Fibroblast of lung (primary cell): ENCODE measurements around the gene DGKZ. TPM values are rescaled to one million over a fixed set of nuclear protein-coding genes. Genes with fewer than 3 reads are reported as not detected.

Source experiments
- DNase-seq, 2 donors: peaks; one replicate each; pipeline versions ENCODE4 v3.0.0 to v3.0.0-alpha.2; 2010; ENCODE audit warnings: low read depth in 2 of 2
- H2AFZ ChIP-seq: 2 replicates; pipeline ENCODE4 v1.5.1; 2012; ENCODE audit warnings: low read length, control low read depth, inconsistent platforms
- H3K27ac ChIP-seq: 2 replicates; pipeline ENCODE4 v1.5.1; 2011; ENCODE audit warnings: low read length, control low read depth; ENCODE audit not compliant: insufficient read depth
- H3K27me3 ChIP-seq: 2 replicates; pipeline ENCODE4 v1.5.1; 2011; ENCODE audit warnings: mild to moderate bottlenecking, low read length; ENCODE audit not compliant: control insufficient read depth, insufficient read depth
- H3K36me3 ChIP-seq: 2 replicates; pipeline ENCODE4 v1.5.1; 2011; ENCODE audit warnings: low read length; ENCODE audit not compliant: control insufficient read depth, insufficient read depth
- H3K4me1 ChIP-seq: 2 replicates; pipeline ENCODE4 v1.5.1; 2011; ENCODE audit warnings: low read length; ENCODE audit not compliant: control insufficient read depth, insufficient read depth; ENCODE audit errors: extremely low read depth
- H3K4me2 ChIP-seq: 2 replicates; pipeline ENCODE4 v1.5.1; 2011; ENCODE audit warnings: low read length, control low read depth; ENCODE audit not compliant: insufficient read depth; ENCODE audit errors: extremely low read depth
- H3K4me3 ChIP-seq, 4 experiments: fragments of 200-600 bp in 1 of 4; sonication (generic) in 1 of 4; replicated peaks in 1 of 4; 2 replicates each; pipeline ENCODE4 v1.5.1; 2011 to 2016; ENCODE audit warnings: low read length in 4 of 4, low read depth in 3 of 4, mild to moderate bottlenecking in 3 of 4, control low read depth in 2 of 4, inconsistent platforms in 1 of 4, mixed read lengths in 1 of 4; ENCODE audit not compliant: insufficient read depth in 1 of 4; ENCODE audit errors: control extremely low read depth in 1 of 4
- H3K79me2 ChIP-seq: 2 replicates; pipeline ENCODE4 v1.5.1; 2012; ENCODE audit warnings: mild to moderate bottlenecking, low read length, inconsistent platforms; ENCODE audit not compliant: control insufficient read depth, insufficient read depth
- H3K9ac ChIP-seq: 2 replicates; pipeline ENCODE4 v1.5.1; 2011; ENCODE audit warnings: mild to moderate bottlenecking, low read length, control low read depth; ENCODE audit not compliant: insufficient read depth
- H3K9me3 ChIP-seq: 2 replicates; pipeline ENCODE4 v1.5.1; 2012; ENCODE audit warnings: low read depth, low read length; ENCODE audit not compliant: control insufficient read depth, insufficient read depth
- H4K20me1 ChIP-seq: 2 replicates; pipeline ENCODE4 v1.5.1; 2011; ENCODE audit warnings: low read length; ENCODE audit not compliant: control insufficient read depth, insufficient read depth; ENCODE audit errors: extremely low read depth
- CTCF ChIP-seq, 2 donors: IDR thresholded peaks in 1 of 2; conservative IDR thresholded peaks in 1 of 2; 1 replicate in 1 of 2; 2 replicates in 1 of 2; pipeline ENCODE4 v1.5.1; 2011 to 2012; ENCODE audit warnings: low read length in 2 of 2, control low read depth in 1 of 2, inconsistent platforms in 1 of 2, low read depth in 1 of 2, mild to moderate bottlenecking in 1 of 2
- EZH2 ChIP-seq: IDR thresholded peaks from 2 replicates; pipeline ENCODE4 v1.5.1; 2012; ENCODE audit warnings: low read length, control low read depth, mild to moderate bottlenecking; ENCODE audit errors: missing control alignments
- polyA plus RNA-seq, 2 donors: library from polyadenylated mRNA; depleted of rRNA in 1 of 2; stranded (reverse) in 1 of 2; unstranded in 1 of 2; fragments of >200 nt; gene quantifications; 2 replicates each; pipeline ENCODE4 v1.2.1, GENCODE V29; 2011 to 2012; ENCODE audit warnings: missing spikeins in 1 of 2
- total RNA-seq: library from RNA; depleted of rRNA; stranded (reverse); fragments of >200 nt; gene quantifications from 2 replicates; pipeline ENCODE4 v1.2.1, GENCODE V29; 2014

DGKZ gene
- total and polyA plus RNA-seq, 2 donors (not counting 1 experiment from before 2014, with no cell fraction given) = 16.4 to 35.5 TPM

GRCh38 chr11:46410021-46410420 is 62.8 kb downstream of the DGKZ start:
- Histone ChIP-seq H3K36me3 (peaks cover 9% of the 10 kb centered on the region), H2AFZ (no peak overlapping the region), H3K79me2 (no peaks in the 10 kb centered on the region), H3K4me2 (no peak overlapping the region), H3K27ac (no peak overlapping the region), H3K9ac (no peak overlapping the region), H3K4me1 (no peaks in the 10 kb centered on the region), H3K27me3 (no peaks in the 10 kb centered on the region), H3K4me3 (no peak overlapping the region), H3K9me3 (no peaks in the 10 kb centered on the region), H4K20me1 (no peaks in the 10 kb centered on the region)
- DNase-seq = peak in 1 of 2 donors; percentile 46
- TF ChIP-seq EZH2 (no peak), CTCF (conservative IDR thresholded peaks at IDR 0.05 in 1 of 2, IDR thresholded peaks at IDR 0.05 in 1 of 2; ENCODE audit: low read depth in 1 of 2, low read length in 2 of 2) (peak in 1 of 2 donors; percentile 33)

DNA sequence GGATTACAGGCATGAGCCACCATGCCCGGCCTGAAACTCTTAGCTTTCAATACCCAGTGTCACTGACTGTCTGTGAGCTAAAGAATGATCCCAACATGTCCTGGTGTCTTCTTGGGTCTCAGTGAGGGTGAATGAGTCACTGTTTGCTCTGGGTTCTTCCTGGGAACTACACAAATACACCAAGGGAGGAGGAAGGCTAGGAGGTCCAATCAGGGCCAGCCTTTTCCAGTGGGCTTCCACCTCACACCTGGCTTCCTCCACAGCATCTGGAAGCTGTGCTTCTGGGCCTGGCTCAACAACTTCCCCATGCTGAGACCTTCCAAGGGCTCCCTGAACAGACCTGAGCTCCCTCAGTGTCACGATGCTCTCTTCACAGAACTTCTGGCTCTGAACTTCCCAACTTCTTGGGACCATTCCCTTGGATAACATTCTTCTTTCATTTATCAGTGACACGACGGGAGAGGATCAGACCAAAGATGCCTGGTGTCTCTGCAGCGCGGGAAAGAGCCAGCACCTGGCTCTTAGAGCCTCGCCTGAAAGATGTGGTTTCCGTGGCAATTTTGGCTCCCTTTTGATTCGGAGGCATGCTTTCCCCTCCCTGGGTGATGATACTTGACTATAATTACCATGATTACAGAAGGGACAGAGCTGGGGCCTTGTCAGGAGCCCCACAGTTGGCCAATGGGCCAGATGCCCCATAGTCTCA is 66.7 kb downstream of the DGKZ start:
- no peak overlapping the region for H3K9ac ChIP-seq

DNA sequence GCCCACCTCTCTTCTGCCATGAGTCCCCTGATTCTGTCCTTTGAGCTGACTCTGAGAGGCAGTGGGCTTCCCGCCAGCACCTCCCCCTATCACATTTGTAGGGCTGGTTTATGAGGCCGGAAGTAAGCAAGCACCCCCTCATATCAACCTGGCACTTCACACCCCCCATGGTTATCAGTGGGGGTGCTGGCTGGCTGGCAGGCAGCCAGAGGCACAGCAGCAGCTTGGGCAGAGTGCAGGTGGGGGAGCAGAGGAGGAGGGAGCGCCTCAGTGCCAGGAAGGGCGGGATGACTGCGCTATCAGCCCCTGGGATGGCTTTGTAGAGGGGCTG is 67.2 kb downstream of the DGKZ start:
- TF ChIP-seq CTCF (conservative IDR thresholded peaks at IDR 0.05 in 1 of 2, IDR thresholded peaks at IDR 0.05 in 1 of 2; ENCODE audit: low read depth in 1 of 2, low read length in 2 of 2) (no peak), EZH2 (no peak)

More for the DNA sequence above, 66.7 kb downstream of the DGKZ start:
- Histone ChIP-seq H3K4me1 (no peaks in the 10 kb centered on the region), H3K27ac (no peak overlapping the region), H3K79me2 (no peaks in the 10 kb centered on the region), H3K4me3 (no peak overlapping the region), H3K36me3 (peaks cover 8% of the 10 kb centered on the region), H4K20me1 (no peaks in the 10 kb centered on the region), H3K27me3 (no peaks in the 10 kb centered on the region), H3K4me2 (no peak overlapping the region), H3K9me3 (no peaks in the 10 kb centered on the region), H2AFZ (no peak overlapping the region)
- TF ChIP-seq CTCF (conservative IDR thresholded peaks at IDR 0.05 in 1 of 2, IDR thresholded peaks at IDR 0.05 in 1 of 2; ENCODE audit: low read depth in 1 of 2, low read length in 2 of 2) (no peak), EZH2 (no peak)
- DNase-seq = no peak

More for the DNA sequence above, 67.2 kb downstream of the DGKZ start:
- no peak overlapping the region for H3K4me3 ChIP-seq
- H3K27ac ChIP-seq = no peak overlapping the region
- H3K27me3 ChIP-seq = no peaks in the 10 kb centered on the region
- H3K4me2 ChIP-seq = no peak overlapping the region
- no peak overlapping the region for H2AFZ ChIP-seq
- H3K36me3 ChIP-seq = peaks cover 8% of the 10 kb centered on the region
- H3K79me2 ChIP-seq = no peaks in the 10 kb centered on the region
- no peak for DNase-seq
- no peak overlapping the region for H3K9ac ChIP-seq
- H3K9me3 ChIP-seq = no peaks in the 10 kb centered on the region
- H4K20me1 ChIP-seq = no peaks in the 10 kb centered on the region
- H3K4me1 ChIP-seq = no peaks in the 10 kb centered on the region
